Esophagus squamous epithelium (tissue), 4 donors: ENCODE measurements around the gene PPIL1.

Experiments used
- POLR2A ChIP-seq, 4 donors: fragments of 450-650 bp; IDR thresholded peaks; one replicate each; pipeline ENCODE4 v1.6.1; 2017; ENCODE audit warnings: antibody characterized with exemption in 4 of 4, mild to moderate bottlenecking in 4 of 4, moderate library complexity in 3 of 4
- TF ChIP-seq, protein P1 (sequence below), 6 experiments: fragments of 450-650 bp in 4 of 6; fragments of 200-600 bp in 2 of 6; sonication (generic) in 2 of 6; IDR thresholded peaks; one replicate each; pipeline ENCODE4 v1.5.1; 2016 to 2019; ENCODE audit warnings: antibody characterized with exemption in 6 of 6, mild to moderate bottlenecking in 4 of 6, moderate library complexity in 4 of 6

DNA sequence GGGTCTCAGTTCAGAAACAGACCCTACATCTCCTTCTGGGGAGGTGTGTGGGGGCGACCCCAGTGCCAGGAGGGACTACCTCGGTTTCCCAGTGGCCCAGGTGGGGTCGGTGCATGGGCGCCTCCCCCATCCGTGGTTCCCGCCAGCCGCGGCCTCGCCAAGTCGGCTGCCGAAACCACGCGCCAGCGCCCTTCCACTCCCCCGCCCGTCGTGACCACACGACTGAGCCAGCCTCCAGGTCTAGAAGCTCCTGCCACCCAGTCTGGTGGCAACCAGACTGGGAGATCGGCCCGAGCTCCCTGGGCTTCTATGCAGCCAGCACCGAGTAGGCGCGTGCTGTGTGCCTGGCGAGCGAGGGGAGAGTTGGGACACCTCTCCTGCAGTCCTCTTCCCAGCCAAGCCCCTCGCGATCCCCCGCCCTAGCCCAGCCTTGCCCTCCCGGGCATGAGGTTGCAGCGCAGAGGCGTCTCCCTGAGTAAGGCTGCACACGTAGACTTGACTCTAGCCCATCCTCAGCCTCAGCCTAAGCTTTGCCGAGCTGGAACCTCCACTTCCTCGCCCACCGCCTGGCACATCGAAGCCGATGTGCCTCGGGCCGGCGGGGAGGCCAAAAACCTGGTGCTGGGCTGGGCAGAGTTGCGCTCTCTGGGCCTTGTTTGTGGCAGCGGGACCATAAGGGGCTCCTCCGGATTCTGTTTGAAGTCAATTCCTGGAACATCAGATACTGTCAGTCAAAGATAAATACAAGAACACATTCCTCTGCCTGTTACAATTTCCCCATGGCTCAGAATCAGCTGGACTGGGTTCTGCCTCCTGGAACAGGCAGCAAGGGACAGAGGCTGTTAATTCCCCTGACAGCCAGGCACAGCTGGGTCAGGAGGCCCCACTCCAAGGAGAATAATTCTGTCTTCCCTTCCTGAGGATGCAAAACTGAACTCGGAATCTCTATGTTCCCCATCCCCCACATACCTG, 33.9 kb downstream of the PPIL1 start:
- TF ChIP-seq POLR2A (IDR thresholded peaks at IDR 0.05): no peak
- TF ChIP-seq, protein P1, sequence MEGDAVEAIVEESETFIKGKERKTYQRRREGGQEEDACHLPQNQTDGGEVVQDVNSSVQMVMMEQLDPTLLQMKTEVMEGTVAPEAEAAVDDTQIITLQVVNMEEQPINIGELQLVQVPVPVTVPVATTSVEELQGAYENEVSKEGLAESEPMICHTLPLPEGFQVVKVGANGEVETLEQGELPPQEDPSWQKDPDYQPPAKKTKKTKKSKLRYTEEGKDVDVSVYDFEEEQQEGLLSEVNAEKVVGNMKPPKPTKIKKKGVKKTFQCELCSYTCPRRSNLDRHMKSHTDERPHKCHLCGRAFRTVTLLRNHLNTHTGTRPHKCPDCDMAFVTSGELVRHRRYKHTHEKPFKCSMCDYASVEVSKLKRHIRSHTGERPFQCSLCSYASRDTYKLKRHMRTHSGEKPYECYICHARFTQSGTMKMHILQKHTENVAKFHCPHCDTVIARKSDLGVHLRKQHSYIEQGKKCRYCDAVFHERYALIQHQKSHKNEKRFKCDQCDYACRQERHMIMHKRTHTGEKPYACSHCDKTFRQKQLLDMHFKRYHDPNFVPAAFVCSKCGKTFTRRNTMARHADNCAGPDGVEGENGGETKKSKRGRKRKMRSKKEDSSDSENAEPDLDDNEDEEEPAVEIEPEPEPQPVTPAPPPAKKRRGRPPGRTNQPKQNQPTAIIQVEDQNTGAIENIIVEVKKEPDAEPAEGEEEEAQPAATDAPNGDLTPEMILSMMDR (IDR thresholded peaks at IDR 0.05): no peak
